Measurements from ENCODE around the gene SLC2A11.
"Not testable (repeated sequence)": the region's sequence is repeated elsewhere in the genome, so short reads cannot be mapped to it uniquely, and the experiment has no call there.

The SLC2A11 gene

GRCh38 chr22:23908587-23909205, 51.0 kb downstream of the SLC2A11 start:
- Histone ChIP-seq H3K27me3 (no peaks in the 10 kb centered on the region), H3K36me3 (no peaks in the 10 kb centered on the region), H4K20me1 (no peaks in the 10 kb centered on the region), H3K9me3 (replicated peaks in 1 of 11) (no peaks in the 10 kb centered on the region), H3K4me1 (peaks cover 18 to 37% (median 27%) of the 10 kb centered on the region in 10 experiments), H3K4me2 (peak overlapping the region in 1 of 11 experiments; percentile 66; a peak in 3 of 22 replicates), H3K9ac (no peak overlapping the region), H3K27ac (no peak overlapping the region), H3K4me3 (no peak overlapping the region)
- no peak for TF ChIP-seq Cebpa-rat (IDR thresholded peaks at IDR 0.05)

GRCh38 chr22:23909296-23909898, 51.7 kb downstream of the SLC2A11 start:
- Histone ChIP-seq H3K9ac (no peak overlapping the region), H3K9me3 (replicated peaks in 1 of 11) (no peaks in the 10 kb centered on the region), H4K20me1 (no peaks in the 10 kb centered on the region), H3K36me3 (no peaks in the 10 kb centered on the region), H3K4me2 (peak overlapping the region in 2 of 11 experiments; percentile 43 to 66; a peak in 4 of 22 replicates), H3K4me1 (peaks cover 20 to 39% (median 27%) of the 10 kb centered on the region in 10 experiments), H3K4me3 (no peak overlapping the region), H3K27ac (no peak overlapping the region), H3K27me3 (no peaks in the 10 kb centered on the region)
- TF ChIP-seq Cebpa-rat (IDR thresholded peaks at IDR 0.05) = no peak

GRCh38 chr22:23910496-23911190, 53.0 kb downstream of the SLC2A11 start:
- Histone ChIP-seq H3K4me1 (peaks cover 20 to 42% (median 27%) of the 10 kb centered on the region in 10 experiments), H3K4me3 (no peak overlapping the region), H3K27ac (no peak overlapping the region), H3K9ac (no peak overlapping the region), H3K36me3 (no peaks in the 10 kb centered on the region), H3K4me2 (no peak overlapping the region), H3K27me3 (no peaks in the 10 kb centered on the region), H3K9me3 (replicated peaks in 1 of 11) (no peaks in the 10 kb centered on the region), H4K20me1 (no peaks in the 10 kb centered on the region)
- TF ChIP-seq Cebpa-rat (IDR thresholded peaks at IDR 0.05) = no peak

- no peak overlapping the region for H3K9ac ChIP-seq
- H4K20me1 ChIP-seq = no peaks in the 10 kb centered on the region
- peak overlapping the region in 1 of 11 experiments; percentile 25; a peak in 2 of 22 replicates for H3K4me2 ChIP-seq
- no peak overlapping the region for H3K4me3 ChIP-seq
- TF ChIP-seq Cebpa-rat (IDR thresholded peaks at IDR 0.05) = no peak
- no peaks in the 10 kb centered on the region for H3K27me3 ChIP-seq
- H3K9me3 ChIP-seq (replicated peaks in 1 of 11) = no peaks in the 10 kb centered on the region
- H3K4me1 ChIP-seq = peaks cover 22 to 42% (median 31%) of the 10 kb centered on the region in 10 experiments
- H3K27ac ChIP-seq = no peak overlapping the region
- no peaks in the 10 kb centered on the region for H3K36me3 ChIP-seq
Measured at GRCh38 chr22:23911318-23911980, 53.8 kb downstream of the SLC2A11 start.

GRCh38 chr22:23912293-23912903, 54.7 kb downstream of the SLC2A11 start:
- peak overlapping the region; percentile 79 to 98 (median 92); a peak in 16 of 22 replicates for H3K4me2 ChIP-seq
- H4K20me1 ChIP-seq = no peaks in the 10 kb centered on the region
- H3K27me3 ChIP-seq = no peaks in the 10 kb centered on the region
- H3K4me3 ChIP-seq = 0 out of 20 replicates have a peak overlapping the region, but pooled peaks of 1 of the 10 experiments have one; percentile 65
- no peak for TF ChIP-seq Cebpa-rat (IDR thresholded peaks at IDR 0.05)
- H3K27ac ChIP-seq = peak overlapping the region in 2 of 11 experiments; percentile 82 to 87; a peak in 2 of 22 replicates
- H3K9me3 ChIP-seq (replicated peaks in 1 of 11) = no peaks in the 10 kb centered on the region
- H3K4me1 ChIP-seq = peaks cover 22 to 42% (median 31%) of the 10 kb centered on the region in 10 experiments
- peak overlapping the region in 1 of 11 experiments; percentile 84; a peak in 2 of 22 replicates for H3K9ac ChIP-seq
- no peaks in the 10 kb centered on the region for H3K36me3 ChIP-seq

- peak overlapping the region; percentile 79 to 98 (median 92) for H3K4me2 ChIP-seq
- peak overlapping the region; percentile 80 to 91 (median 87) for H3K27ac ChIP-seq
- H3K4me1 ChIP-seq = peaks cover 22 to 42% (median 31%) of the 10 kb centered on the region in 10 experiments
- peak overlapping the region; percentile 83 to 90 (median 85) for H3K9ac ChIP-seq
- H3K36me3 ChIP-seq = no peaks in the 10 kb centered on the region
- H3K27me3 ChIP-seq = no peaks in the 10 kb centered on the region
- no peak for TF ChIP-seq Cebpa-rat (IDR thresholded peaks at IDR 0.05)
- no peaks in the 10 kb centered on the region for H4K20me1 ChIP-seq
- peak overlapping the region; percentile 59 to 75 (median 64) for H3K4me3 ChIP-seq
- H3K9me3 ChIP-seq (replicated peaks in 1 of 11) = no peaks in the 10 kb centered on the region; a peak in 1 of 22 replicates
Measured at GRCh38 chr22:23913306-23913660, 55.6 kb downstream of the SLC2A11 start.

- Histone ChIP-seq H3K4me2 (peak overlapping the region; percentile 79 to 98 (median 92)), H3K36me3 (no peaks in the 10 kb centered on the region), H3K27me3 (no peaks in the 10 kb centered on the region), H3K4me3 (peak overlapping the region; percentile 59 to 75 (median 64)), H4K20me1 (no peaks in the 10 kb centered on the region), H3K9me3 (replicated peaks in 1 of 11) (peaks cover 0 to 4% (median 0%) of the 10 kb centered on the region in 11 experiments; a peak in 1 of 22 replicates), H3K27ac (peak overlapping the region; percentile 80 to 91 (median 87)), H3K4me1 (peaks cover 22 to 41% (median 31%) of the 10 kb centered on the region in 10 experiments), H3K9ac (peak overlapping the region; percentile 83 to 90 (median 85))
- TF ChIP-seq Cebpa-rat (IDR thresholded peaks at IDR 0.05) = no peak
Measured at GRCh38 chr22:23913661-23914353, 56.1 kb downstream of the SLC2A11 start.

- Histone ChIP-seq H3K9ac (no peak overlapping the region), H3K4me3 (no peak overlapping the region), H3K4me2 (peak overlapping the region in 10 of 11 experiments; percentile 36 to 94 (median 92); a peak in 18 of 22 replicates), H3K36me3 (no peaks in the 10 kb centered on the region), H4K20me1 (no peaks in the 10 kb centered on the region), H3K9me3 (replicated peaks in 1 of 11) (peaks cover 0 to 6% (median 0%) of the 10 kb centered on the region in 11 experiments; a peak in 2 of 22 replicates), H3K27ac (peak overlapping the region in 3 of 11 experiments; percentile 85 to 89 (median 87); a peak in 4 of 22 replicates), H3K27me3 (no peaks in the 10 kb centered on the region), H3K4me1 (peaks cover 22 to 39% (median 29%) of the 10 kb centered on the region in 10 experiments)
- no peak for TF ChIP-seq Cebpa-rat (IDR thresholded peaks at IDR 0.05)
Measured at GRCh38 chr22:23915290-23915689, 57.6 kb downstream of the SLC2A11 start.

GRCh38 chr22:23920267-23920611, 62.6 kb downstream of the SLC2A11 start:
- not testable (repeated sequence) for H3K27ac ChIP-seq

GRCh38 chr22:23921586-23922201, 64.0 kb downstream of the SLC2A11 start:
- not testable (repeated sequence) for H3K27ac ChIP-seq, H3K36me3 ChIP-seq, H3K4me2 ChIP-seq, H3K9ac ChIP-seq, H4K20me1 ChIP-seq, H3K4me3 ChIP-seq, H3K27me3 ChIP-seq
- Histone ChIP-seq H3K9me3 (replicated peaks in 1 of 11) (peaks cover 31 to 42% (median 35%) of the 10 kb centered on the region in 11 experiments), H3K4me1 (peaks cover 0 to 16% (median 10%) of the 10 kb centered on the region in 10 experiments; a peak in 16 of 20 replicates)

More at GRCh38 chr22:23920267-23920611, 62.6 kb downstream of the SLC2A11 start:
- not testable (repeated sequence) for H3K9ac ChIP-seq, H4K20me1 ChIP-seq, H3K4me3 ChIP-seq, H3K36me3 ChIP-seq, H3K27me3 ChIP-seq
- Histone ChIP-seq H3K9me3 (replicated peaks in 1 of 11) (peaks cover 17 to 28% (median 21%) of the 10 kb centered on the region in 11 experiments), H3K4me1 (peaks cover 4 to 25% (median 17%) of the 10 kb centered on the region in 10 experiments; a peak in 17 of 20 replicates), H3K4me2 (0 out of 22 replicates have a peak overlapping the region, but pooled peaks of 1 of the 11 experiments have one; percentile 12)

Data from BLaER1 treated with 17β-estradiol and CSF1 and Interleukin-3, amounts not matched to agents 10 nM and 100 nM (cell line).